Frontal cortex (tissue), 4 donors: Measurements from ENCODE around the gene CSNK1G1. TPM values are rescaled to one million over a fixed set of nuclear protein-coding genes. Genes with fewer than 3 reads are reported as not detected.
A peak's percentile ranks its signal among the peaks of the same experiment; 100 is the strongest.
"Not testable (repeated sequence)": the region's sequence is repeated elsewhere in the genome, so short reads cannot be mapped to it uniquely, and the experiment has no call there.

Experiments used
- DNase-seq, 2 donors: peaks; one replicate each; pipeline ENCODE4 v3.0.0; 2012; ENCODE audit warnings: low spot score in 2 of 2
- FAIRE-seq: peaks from 2 replicates; lab custom pipeline; 2012; peaks lifted over from hg19 to GRCh38; lab: Jason Lieb, UNC
- total RNA-seq: library from RNA; depleted of rRNA; stranded (reverse); fragments of >200 nt; gene quantifications from one replicate; pipeline ENCODE4 v1.2.3, GENCODE V29; 2014
- donor health status: control.
- donor health status: control.
- donor health status: control.

The CSNK1G1 gene
- total RNA-seq, 1 donor from 2014 or later = 46.1 TPM

DNA sequence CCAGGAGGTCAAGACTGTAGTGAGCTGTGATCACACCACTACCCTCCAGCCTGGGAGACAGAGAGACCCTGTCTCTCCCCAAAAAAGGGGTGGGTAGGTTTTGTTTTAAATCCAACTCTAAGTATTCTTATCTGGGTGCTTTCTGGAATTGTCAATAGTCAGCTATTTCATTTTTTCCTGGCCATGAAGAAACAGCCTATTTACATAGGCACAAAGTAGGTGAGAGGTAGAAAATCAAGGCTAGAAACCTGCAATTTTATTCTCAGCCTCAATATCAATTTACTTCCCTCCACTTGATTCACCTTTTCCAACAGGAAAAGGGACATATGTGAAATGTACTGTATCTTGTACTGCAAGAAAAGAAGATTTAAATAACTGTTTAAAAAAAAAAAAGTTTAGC, 45.9 kb downstream of the CSNK1G1 start:
- FAIRE-seq (no peak), DNase-seq (no peak)

DNA sequence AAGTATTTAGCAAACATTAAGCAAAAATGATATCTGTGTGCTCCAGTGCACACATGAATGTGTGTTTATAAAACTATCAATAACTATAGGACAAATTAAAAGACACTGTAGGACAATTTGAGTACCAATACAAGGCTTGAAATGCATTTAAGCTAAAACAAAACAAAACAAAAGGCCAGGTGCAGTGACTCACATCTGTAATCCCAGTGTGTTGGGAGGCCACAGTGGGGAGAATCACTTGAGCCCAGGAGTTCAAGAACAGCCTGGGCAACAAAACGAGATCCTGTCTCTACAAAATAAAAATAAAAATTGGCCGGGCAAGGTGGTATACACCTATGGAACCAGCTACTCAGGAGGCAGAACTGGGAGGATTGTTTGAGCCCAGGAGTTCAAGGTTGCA, 50.7 kb downstream of the CSNK1G1 start:
- FAIRE-seq = no peak
- no peak for DNase-seq

DNA sequence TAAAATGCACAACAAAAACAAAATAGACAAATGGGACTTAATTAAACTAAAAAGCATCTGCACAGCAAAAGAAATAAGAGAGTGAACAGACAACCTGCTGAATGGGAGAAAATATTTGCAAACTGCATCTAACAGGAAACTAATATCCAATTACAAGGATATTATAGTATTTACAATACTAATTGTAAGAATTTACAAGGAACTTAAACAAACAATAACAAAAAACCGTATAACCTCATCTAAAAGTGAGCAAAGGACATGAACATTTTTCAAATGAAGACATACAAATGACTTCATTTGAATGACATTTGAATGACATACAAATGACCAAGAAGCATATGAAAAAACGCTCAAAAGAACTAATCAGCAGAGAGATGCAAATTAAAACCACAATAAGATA, 66.4 kb downstream of the CSNK1G1 start:
- DNase-seq (no peak), FAIRE-seq (no peak)

DNA sequence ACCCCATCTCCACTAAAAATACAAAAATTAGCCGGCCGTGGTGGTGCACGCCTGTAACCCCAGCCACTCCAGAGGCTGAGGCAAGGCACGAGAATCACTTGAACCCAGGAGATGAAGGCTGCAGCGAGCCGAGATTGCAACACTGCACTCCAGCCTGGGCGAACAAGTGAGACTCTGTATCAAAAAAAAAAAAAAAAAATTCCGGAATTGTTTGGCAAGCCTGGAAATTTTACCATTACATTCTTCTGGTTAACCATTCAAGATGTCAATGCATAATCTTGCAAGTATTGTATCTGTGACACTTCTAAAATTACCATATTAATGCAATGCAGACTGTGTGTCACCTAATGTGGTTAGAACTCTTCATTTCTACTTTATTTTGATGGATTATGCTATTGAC, 67.0 kb downstream of the CSNK1G1 start:
- DNase-seq (no peak), FAIRE-seq (no peak)

DNA sequence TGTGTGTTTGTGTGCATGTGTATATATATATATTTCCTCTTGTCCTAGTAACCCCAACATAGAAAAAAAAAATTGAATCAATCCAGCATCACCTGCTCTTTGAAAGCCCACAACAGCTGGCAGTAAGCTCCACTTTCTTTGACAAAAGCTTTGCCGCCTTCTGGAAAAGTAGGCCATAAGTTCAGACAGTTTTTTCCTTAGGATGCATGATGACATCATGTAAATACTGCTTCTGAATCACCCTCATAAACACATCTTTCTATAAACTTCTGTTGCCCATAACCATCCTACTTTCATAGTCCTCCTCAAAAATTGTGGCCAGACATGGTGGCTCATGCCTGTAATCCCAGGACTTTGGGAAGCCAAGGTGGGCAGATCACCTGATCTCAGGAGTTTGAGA, 67.4 kb downstream of the CSNK1G1 start:
- no peak for DNase-seq
- no peak for FAIRE-seq

DNA sequence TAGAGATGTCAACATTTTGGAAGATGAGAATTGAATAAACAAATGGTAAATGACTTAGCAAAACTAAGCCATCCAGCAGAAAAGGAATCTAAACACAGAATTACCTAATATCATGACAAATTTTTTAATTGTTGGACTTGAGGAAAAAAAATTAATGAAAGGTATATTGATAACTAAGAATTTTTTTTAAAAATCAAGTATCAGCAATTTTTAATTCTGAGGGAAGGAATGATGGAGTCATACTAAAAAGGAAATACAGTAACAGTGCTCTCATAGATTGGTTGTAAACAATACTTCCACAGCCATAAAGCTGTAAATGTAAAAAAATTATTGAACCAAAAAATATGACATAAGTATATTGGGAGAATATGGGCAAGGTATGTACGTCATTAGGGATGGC, 68.0 kb downstream of the CSNK1G1 start:
- FAIRE-seq (peak; percentile 56), DNase-seq (no peak)

DNA sequence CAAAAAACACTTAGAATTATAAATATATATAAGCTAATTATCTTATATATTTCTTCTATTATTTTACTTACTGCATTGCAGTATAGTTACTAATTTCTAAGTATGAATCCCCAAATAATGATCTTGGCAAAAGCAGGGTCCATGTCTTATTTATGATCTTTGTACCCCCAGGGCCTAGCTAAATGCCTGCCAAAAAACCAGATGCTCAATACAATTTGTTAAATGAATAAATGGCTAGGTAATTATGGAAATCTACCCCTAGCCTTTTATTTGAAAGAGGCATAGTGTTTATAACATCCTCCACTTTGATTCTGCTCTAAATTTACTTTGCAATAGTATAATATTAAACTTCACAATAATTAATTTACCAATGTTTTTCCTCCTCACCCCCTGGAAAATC, 69.5 kb downstream of the CSNK1G1 start:
- DNase-seq (no peak), FAIRE-seq (no peak)

DNA sequence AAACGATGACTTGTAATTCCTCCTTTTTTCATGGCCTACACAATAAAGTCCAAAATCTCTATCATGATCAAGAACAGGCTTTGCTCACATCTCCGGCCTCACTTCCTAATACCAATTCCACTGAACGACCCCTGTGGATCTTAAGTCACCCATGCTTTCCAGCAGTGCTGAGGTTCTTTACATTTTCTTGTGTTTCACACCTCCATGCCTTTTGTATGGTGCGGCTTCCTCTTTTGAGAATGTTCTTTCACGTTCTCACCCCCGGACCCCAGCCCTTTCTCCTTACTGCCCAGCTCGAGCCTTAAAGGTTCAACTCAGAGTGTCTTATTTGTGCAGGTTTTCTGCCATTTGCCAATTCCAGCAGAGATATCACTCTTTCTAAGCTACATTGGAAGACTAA, 70.1 kb downstream of the CSNK1G1 start:
- no peak for FAIRE-seq
- no peak for DNase-seq

DNA sequence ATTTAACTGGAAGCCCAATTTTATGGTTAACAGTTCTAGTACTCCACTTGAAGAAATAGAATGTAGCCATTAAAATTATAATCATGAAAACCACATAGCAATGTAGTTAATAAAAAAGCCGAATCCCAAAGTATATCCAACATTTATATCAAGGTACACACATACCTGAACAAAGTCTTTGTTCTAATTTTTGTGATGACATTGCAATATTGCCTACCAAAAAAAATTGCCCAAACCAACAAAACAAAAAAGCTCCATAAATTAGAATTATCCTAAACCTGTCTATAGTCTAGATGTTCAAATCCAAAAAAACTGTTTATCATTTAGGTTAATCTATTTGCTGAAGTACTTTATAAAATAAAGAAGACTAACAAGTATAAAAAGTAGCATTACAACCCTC, 70.8 kb downstream of the CSNK1G1 start:
- DNase-seq = no peak

DNA sequence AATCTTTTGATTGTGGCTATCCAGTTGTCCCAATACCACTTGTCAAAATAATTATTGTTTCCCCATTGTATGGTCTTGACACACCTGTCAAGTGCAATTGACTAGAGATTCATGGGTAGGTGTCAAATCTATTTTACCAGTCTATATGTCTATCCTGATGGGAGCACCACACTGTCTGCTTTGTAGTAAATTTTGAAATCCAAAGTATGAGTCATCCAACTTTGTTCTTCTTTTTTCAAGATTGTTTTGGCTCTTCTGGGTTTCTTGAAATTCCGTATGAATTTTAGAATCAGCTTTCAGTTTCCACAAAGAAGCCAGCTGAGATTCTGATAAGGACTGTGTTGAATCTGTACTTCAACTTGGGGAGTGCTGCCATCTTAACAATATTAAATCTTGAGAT, 71.9 kb downstream of the CSNK1G1 start:
- FAIRE-seq (no peak), DNase-seq (no peak)

More for the DNA sequence above, 70.8 kb downstream of the CSNK1G1 start:
- no peak for FAIRE-seq

DNA sequence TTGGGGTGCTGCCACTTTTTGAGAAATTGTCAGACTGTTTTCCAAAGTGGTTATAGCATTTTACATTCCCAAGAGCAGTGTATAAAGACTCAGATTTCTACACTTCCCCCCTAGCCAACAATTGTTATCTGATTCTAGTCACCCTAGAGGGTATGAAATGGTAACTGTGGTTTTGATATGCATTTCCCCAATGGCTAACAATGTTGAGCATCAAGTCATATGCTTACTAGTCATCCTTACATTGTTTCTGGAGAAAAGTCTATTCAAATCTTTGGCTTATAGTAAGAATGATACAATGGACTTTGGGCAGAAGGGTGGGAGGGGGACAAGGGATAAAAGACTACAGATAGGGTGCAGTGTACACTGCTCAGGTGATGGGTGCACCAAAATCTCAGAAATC, 73.3 kb downstream of the CSNK1G1 start:
- FAIRE-seq = no peak
- DNase-seq = no peak

DNA sequence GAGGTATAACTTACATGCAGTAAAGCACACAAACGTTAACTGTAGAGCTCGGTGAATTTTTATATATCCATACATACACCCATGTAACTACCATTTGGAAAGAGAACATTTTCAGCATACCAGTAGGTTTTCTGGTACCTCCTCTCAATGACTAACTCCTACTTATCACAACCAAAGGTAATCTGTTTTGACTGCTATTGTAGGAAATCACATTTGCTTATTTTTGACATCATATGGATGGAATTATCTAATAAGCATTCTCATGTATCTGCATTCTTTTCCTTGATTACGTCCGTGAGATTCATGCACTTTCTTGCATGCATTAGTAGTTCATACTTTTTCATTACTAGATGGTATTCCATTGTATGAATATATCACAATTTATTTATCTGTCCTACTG, 76.8 kb downstream of the CSNK1G1 start:
- FAIRE-seq (no peak), DNase-seq (no peak)

DNA sequence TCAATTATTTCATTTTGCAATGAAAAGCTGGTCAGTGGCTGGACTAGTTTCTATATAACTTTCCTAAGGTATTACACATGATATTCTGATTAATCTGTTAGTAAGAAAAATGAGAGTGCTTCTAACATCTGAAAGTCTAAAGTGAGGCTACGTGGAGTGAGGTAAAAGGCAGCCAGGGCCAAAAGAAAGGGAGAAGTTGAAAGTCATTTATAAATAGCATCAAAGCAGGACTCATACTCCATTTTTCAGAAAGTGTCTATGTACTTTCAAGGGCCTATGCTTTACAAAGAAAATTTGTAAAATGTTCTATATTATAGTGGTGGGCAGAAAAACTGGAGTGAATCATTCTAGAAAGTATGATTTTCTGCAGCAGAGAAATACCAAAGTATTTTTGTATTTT, 80.0 kb downstream of the CSNK1G1 start:
- no peak for DNase-seq
- FAIRE-seq = no peak

DNA sequence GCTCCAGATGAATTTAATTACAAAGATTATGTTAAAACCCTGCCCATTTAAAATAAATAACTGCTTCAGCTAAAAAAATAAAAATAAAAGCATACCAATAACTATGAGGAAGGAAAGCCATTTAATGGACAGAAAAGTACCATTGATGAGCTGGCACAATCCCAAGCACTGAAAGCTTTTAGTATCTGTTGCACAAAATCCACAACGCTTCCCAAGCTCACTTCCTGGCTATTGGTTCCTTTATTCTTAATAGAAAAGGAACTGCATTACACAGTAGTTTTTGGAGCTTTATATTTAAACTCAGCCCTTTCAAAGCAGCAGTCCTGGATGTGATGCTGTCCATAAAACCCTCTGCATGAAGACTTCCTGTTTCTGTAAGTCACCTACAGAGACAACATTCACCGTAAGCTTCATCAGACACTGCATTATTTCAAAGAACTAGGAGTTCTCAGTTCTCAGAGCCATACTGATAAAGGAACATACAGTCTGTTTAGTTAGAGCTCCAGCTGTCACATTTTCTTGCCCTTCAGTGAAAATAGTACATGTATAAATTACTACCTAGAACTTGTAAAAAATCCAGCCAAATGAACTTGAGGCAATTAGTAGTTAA, 81.5 kb downstream of the CSNK1G1 start:
- FAIRE-seq = no peak

DNA sequence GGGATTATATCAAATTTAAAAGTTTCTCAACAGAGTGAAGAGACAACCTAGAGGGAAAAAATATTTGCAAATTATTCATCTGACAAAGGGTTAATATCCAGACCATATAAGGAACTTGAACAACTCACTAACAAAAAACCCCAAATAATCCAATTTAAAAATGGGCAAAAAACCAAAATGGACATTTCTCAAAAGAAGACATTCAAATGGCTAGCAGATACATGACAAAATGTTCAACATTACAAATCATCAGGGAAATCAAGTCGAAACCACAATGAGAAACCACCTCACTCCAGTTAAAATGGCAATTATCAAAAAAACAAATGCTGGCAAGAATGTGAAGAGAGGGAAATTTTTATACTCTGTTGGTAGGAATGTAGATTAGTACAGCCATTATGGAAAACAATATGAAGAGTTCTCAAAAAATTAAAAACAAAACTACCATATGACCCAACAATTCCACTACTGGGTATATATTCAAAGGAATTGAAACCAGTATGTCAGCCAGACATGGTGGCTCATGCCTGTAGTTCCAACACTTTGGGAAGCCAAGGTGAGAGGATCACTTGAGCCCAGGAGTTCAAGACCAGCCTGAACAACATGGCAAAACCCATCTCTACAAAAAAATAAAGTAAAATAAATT, 88.5 kb downstream of the CSNK1G1 start:
- DNase-seq = no peak
- no peak for FAIRE-seq

More for the DNA sequence above, 81.5 kb downstream of the CSNK1G1 start:
- no peak for DNase-seq

DNA sequence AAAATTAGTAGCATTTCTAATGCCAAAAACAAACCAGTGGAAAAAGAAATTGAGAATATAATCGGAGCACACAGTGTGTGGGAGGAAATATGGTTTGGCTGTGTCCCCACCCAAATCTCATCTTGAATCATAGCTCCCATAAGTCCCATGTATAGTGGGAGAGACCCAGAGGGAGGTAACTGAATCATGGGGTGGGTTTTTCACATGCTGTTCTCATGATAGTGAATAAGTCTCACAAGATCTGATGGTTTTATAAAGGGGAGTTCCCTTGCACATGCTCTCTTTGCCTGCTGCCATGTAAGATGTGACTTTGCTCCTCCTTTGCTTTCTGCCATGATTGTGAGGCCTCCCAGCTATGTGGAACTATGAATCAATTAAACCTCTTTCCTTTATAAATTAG, 90.8 kb downstream of the CSNK1G1 start:
- not testable (repeated sequence) for DNase-seq, FAIRE-seq

DNA sequence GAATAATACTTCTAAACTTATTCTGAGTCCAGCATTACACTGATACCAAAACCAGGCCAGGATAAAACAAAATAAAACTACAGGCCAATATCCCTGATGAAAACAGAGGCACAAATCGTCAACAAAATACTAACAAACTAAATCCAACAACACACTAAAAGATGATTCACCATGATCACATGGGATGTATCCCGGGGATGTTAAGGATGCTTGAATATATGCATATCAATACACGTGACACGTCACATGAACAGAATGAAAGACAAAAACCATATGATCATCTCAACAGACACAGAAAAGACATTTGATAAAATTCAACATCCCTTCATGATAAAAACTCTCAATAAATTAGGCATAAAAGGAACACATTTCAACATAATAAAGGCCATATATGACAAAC, 91.5 kb downstream of the CSNK1G1 start:
- FAIRE-seq = no peak
- DNase-seq = no peak

DNA sequence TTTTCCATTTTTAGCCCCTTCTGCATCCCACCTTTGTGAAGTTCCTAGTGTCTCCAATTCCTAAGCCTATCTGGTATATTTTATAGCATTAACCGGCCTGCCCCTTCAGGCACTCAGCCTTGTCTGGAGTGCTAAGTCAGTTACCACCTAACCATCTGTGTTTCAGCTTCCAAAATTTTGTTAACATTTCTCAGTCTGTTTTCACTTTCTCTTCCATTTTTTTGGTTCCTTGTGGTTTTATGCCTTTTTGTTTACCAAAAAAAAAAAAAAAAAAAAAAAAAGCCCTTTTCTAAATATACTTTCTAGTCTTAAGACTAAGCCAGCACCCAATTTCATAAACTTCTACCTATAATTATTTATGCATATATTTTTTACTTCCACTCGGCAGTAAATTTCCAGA, 92.4 kb downstream of the CSNK1G1 start:
- no peak for DNase-seq
- FAIRE-seq = no peak

DNA sequence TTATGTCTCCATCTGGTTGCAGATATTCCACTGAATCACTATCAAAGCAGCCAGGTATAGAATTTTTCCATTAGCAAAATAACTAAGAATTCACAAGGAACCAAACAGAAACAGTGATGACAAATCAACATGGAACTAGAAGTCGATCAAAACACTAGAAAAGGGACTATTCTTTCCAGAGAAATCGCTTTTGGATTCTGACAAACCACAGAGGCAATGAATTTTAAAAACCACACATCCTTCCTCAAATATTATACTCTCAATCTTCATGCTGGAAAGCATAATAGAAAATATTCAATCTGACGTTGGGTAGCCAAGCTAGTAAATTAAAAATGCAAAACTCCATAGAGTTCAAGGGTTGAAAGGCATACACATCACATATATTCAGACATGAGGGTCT, 99.9 kb downstream of the CSNK1G1 start:
- FAIRE-seq = no peak

DNA sequence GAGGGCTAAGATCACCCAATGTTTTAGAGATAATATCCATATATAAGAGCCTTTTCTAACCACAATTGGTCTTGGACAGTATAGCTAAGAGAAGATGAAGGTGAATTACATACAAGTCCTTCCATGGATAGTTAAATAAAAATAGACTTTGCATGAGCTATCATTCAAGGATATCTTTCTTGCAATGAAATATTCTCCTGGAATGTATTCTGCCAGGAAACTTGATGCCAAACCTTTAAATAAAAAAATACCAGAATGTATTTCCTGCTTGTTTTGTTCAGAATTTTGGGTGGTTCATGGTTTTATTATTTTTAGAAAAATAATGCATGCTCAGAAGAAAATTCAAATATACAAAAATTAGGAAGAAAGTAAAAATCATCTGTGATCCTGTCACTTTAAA, 104.3 kb downstream of the CSNK1G1 start:
- DNase-seq = no peak
- FAIRE-seq = no peak

More for the DNA sequence above, 99.9 kb downstream of the CSNK1G1 start:
- DNase-seq = no peak

DNA sequence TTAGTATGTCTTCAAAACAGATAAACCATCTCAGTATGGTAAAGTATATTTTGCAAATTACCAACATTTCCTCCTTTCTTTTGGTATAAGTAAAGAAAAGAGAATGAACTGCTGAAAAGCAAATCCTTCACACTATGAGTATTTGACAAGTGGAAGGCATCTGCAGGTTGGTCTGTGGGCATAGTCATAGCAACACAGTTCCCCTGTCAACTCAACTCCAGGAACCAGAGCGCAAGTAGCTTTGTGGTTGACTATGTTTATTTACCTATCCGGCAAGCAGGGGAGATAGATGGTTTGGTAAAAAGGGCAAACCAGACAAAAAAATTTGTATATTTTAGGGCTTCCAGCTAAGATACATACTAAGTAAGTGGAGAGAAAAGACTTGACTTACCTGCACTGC, 104.9 kb downstream of the CSNK1G1 start:
- DNase-seq (no peak), FAIRE-seq (no peak)
